ENCODE measurements around the gene ZSWIM1. TPM values are rescaled to one million over a fixed set of nuclear protein-coding genes. Genes with fewer than 3 reads are reported as not detected.

Gene ZSWIM1
- total and polyA plus RNA-seq, 2 of the 13 experiments (the other 11 are each of a cell fraction or from before 2014, with no cell fraction given), result 9.5 to 11.7 TPM

- TF ChIP-seq ZNF646 (CRISPR knock-in tag; IDR thresholded peaks at IDR 0.05) (no peak), ZNF761 (CRISPR knock-in tag; conservative IDR thresholded peaks at IDR 0.05) (peak; percentile 95), ETS1 (CRISPR knock-in tag; IDR thresholded peaks at IDR 0.05) (no peak), ZNF672 (CRISPR knock-in tag; IDR thresholded peaks at IDR 0.05) (peak; percentile 71; the same call in 1 of the 2 replicates), GPN1 (CRISPR knock-in tag; IDR thresholded peaks at IDR 0.05; ENCODE audit: borderline replicate concordance) (no peak), ZBED4 (CRISPR knock-in tag; IDR thresholded peaks at IDR 0.05; ENCODE audit: borderline replicate concordance) (no peak), PAXIP1 (CRISPR knock-in tag; conservative IDR thresholded peaks at IDR 0.05) (peak; percentile 8; the same call in 1 of the 2 replicates), KDM5B (CRISPR knock-in tag; IDR thresholded peaks at IDR 0.05; ENCODE audit: borderline replicate concordance) (no peak), ZNF766 (CRISPR knock-in tag; IDR thresholded peaks at IDR 0.05; ENCODE audit: borderline replicate concordance) (no peak; the same call in 1 of the 2 replicates), REXO4 (CRISPR knock-in tag; IDR thresholded peaks at IDR 0.05; ENCODE audit: borderline replicate concordance) (peak; percentile 86; the same call in 1 of the 2 replicates), ZNF280B (CRISPR knock-in tag; IDR thresholded peaks at IDR 0.05; ENCODE audit: borderline replicate concordance) (no peak)
These were observed 53.1 kb downstream of the ZSWIM1 start (continued) for GRCh38 chr20:45934046-45934585.
